ENCODE measurements around the gene DPP7. TPM values are rescaled to one million over a fixed set of nuclear protein-coding genes. Genes with fewer than 3 reads are reported as not detected.

DPP7 gene
- total and polyA plus RNA-seq, 10 of the 15 experiments (the other 5 are each of a cell fraction or from before 2014, with no cell fraction given): 0.68 to 245 (median 106) TPM

- SMC1A ChIA-PET (ENCODE audit: uncharacterized antibody, unreplicated experiment): no interaction called here
- no peak for DNase-seq (ENCODE audit: low read depth, low spot score)
- WGBS (ENCODE audit: insufficient coverage, insufficient replicate concordance, low lambda C conversion rate, missing lambda C conversion rate): 73% methylated on average over 19 of the region's 71 CpGs
- Histone ChIP-seq H3K36me3 (ENCODE audit: control insufficient read depth in 2 of 2, insufficient read depth in 2 of 2, low read length in 1 of 2) (no peaks in the 10 kb centered on the region), H3K27me3 (replicated peaks in 1 of 2; ENCODE audit: control insufficient read depth in 2 of 2, insufficient read depth in 2 of 2, low read length in 1 of 2) (no peaks in the 10 kb centered on the region; a peak in 1 of 4 replicates), H3K9ac (ENCODE audit: control insufficient read depth, insufficient read depth, low read length) (no peak overlapping the region), H2AFZ (ENCODE audit: control insufficient read depth, low read depth, low read length) (no peak overlapping the region), H3K4me1 (ENCODE audit: control insufficient read depth, insufficient read depth, low read length) (peaks cover 28% of the 10 kb centered on the region), H3K4me3 (no peak overlapping the region), H3K27ac (ENCODE audit: control insufficient read depth, insufficient read depth) (no peak overlapping the region), H3K4me2 (ENCODE audit: control insufficient read depth, insufficient read depth) (no peak overlapping the region), H3K9me3 (replicated peaks; ENCODE audit: control insufficient read depth, insufficient read depth, low read length) (no peaks in the 10 kb centered on the region; the same call in 2 of the 3 replicates), H3K79me2 (ENCODE audit: control insufficient read depth, insufficient read depth, low read length) (no peaks in the 10 kb centered on the region), H4K20me1 (ENCODE audit: control insufficient read depth, insufficient read depth) (no peaks in the 10 kb centered on the region)
- intact Hi-C loops (cut with micrococcal nuclease; ENCODE audit: unreplicated experiment): no loop called here
- FAIRE-seq: no peak
- POLR2A ChIA-PET: interaction anchor here (1.8 kb wide), 1 partner anchor 11 kb away, joined by 5 read pairs; no protein-coding TSS in a partner anchor
- CTCF ChIA-PET: no interaction called here
- in situ Hi-C loops (cut with MboI): no loop called here
- no TSS peak for BruUV-seq (replicated peaks)
- TF ChIP-seq ZNF217 (IDR thresholded peaks at IDR 0.05): no peak
- TF ChIP-seq ATF7 (IDR thresholded peaks at IDR 0.05; ENCODE audit: low read depth): no peak
- TF ChIP-seq BCL11A (IDR thresholded peaks at IDR 0.05; ENCODE audit: low read depth, low read length): no peak
- no peak for TF ChIP-seq ZNF384 (IDR thresholded peaks at IDR 0.05; ENCODE audit: borderline replicate concordance, low read depth, low read length)
- TF ChIP-seq MYB (IDR thresholded peaks at IDR 0.05; ENCODE audit: borderline replicate concordance, low read depth, low read length): no peak
- no peak for TF ChIP-seq PKNOX1 (IDR thresholded peaks at IDR 0.05)
- TF ChIP-seq NR2C2 (IDR thresholded peaks at IDR 0.05; ENCODE audit: borderline replicate concordance, control insufficient read depth, insufficient read length, low read depth): no peak
- TF ChIP-seq PML (IDR thresholded peaks at IDR 0.05; ENCODE audit: low read length): no peak
- no peak for TF ChIP-seq MLLT1 (IDR thresholded peaks at IDR 0.05)
- TF ChIP-seq ESRRA (IDR thresholded peaks at IDR 0.05; ENCODE audit: low read length): no peak
- no peak for TF ChIP-seq KLF5 (IDR thresholded peaks at IDR 0.05; ENCODE audit: partially characterized antibody)
- no peak for TF ChIP-seq CHD4 (IDR thresholded peaks at IDR 0.05)
- TF ChIP-seq PAX5 (IDR thresholded peaks at IDR 0.05; ENCODE audit: borderline replicate concordance, low read depth, low read length): no peak
- no peak for ATAC-seq
- RAD21 ChIA-PET (ENCODE audit: unreplicated experiment): no interaction called here
Observed at GRCh38 chr9:137161558-137162486, 47.3 kb upstream of the DPP7 start.
